Panc1 (cell line): ENCODE results near the gene C1orf210. TPM values are rescaled to one million over a fixed set of nuclear protein-coding genes. Genes with fewer than 3 reads are reported as not detected.

Experiments used
- ATAC-seq: fragments of 200-7000 bp; cut with Tn5 transposase; 2 replicates; pipeline ENCODE4 v1.9.1; 2020; ENCODE audit warnings: mild to moderate bottlenecking, moderate library complexity
- BruUV-seq: library from RNA; stranded (reverse); fragments of 400-500 nt; replicated peaks from 2 replicates; lab custom pipeline; 2021; lab: Mats Ljungman, UMichigan
- CTCF ChIA-PET: fragments of 300-600 bp; sonication (Branson Sonifier 250); formaldehyde crosslinking; loops from one replicate; lab custom pipeline; 2022; ENCODE audit warnings: antibody characterized with exemption; lab: Charles Lee
- POLR2A ChIA-PET: fragments of 300-600 bp; sonication (Branson Sonifier 250); formaldehyde crosslinking; loops from one replicate; lab custom pipeline; 2022; ENCODE audit warnings: antibody characterized with exemption; lab: Charles Lee
- DNase-seq: peaks from one replicate; pipeline ENCODE4 v3.0.0-alpha.2; 2010; ENCODE audit warnings: low read depth, low spot score
- H3K27ac ChIP-seq: 2 replicates; pipeline ENCODE4 v1.5.1; 2011; ENCODE audit warnings: mild to moderate bottlenecking, low read length, inconsistent platforms
- H3K27me3 ChIP-seq: fragments of 200-500 bp; sonication (Bioruptor generic); 2 replicates; pipeline ENCODE4 v1.6.0; 2014; ENCODE audit warnings: low read length, inconsistent platforms; ENCODE audit not compliant: control insufficient read depth, insufficient read depth
- H3K36me3 ChIP-seq: fragments of 200-500 bp; sonication (Bioruptor generic); 2 replicates; pipeline ENCODE4 v1.5.1; 2014; ENCODE audit warnings: inconsistent platforms, mild to moderate bottlenecking, low read length, moderate library complexity; ENCODE audit not compliant: control insufficient read depth, insufficient read depth
- H3K4me1 ChIP-seq: 2 replicates; pipeline ENCODE4 v1.5.1; 2011; ENCODE audit warnings: inconsistent platforms, mild to moderate bottlenecking, low read length, moderate library complexity; ENCODE audit not compliant: control insufficient read depth, insufficient read depth
- H3K4me3 ChIP-seq, 2 experiments: 2 replicates each; pipeline ENCODE4 v1.5.1; 2011 to 2012; ENCODE audit warnings: low read depth in 2 of 2, low read length in 2 of 2, mild to moderate bottlenecking in 2 of 2, inconsistent platforms in 1 of 2, moderate library complexity in 1 of 2
- H3K9me3 ChIP-seq: fragments of 200-500 bp; sonication (Bioruptor generic); 2 replicates; pipeline ENCODE4 v1.5.1; 2014; ENCODE audit warnings: low read depth, mild to moderate bottlenecking, inconsistent platforms, low read length, moderate library complexity; ENCODE audit not compliant: control insufficient read depth, insufficient read depth
- CTCF ChIP-seq: fragments of 450-650 bp; IDR thresholded peaks from 2 replicates; pipeline ENCODE4 v1.5.1; 2017; ENCODE audit warnings: mild to moderate bottlenecking
- POLR2AphosphoS5 ChIP-seq: IDR thresholded peaks from 2 replicates; pipeline ENCODE4 v1.6.1; 2012; ENCODE audit warnings: mild to moderate bottlenecking, low read depth, low read length, moderate library complexity
- REST ChIP-seq, 2 experiments: IDR thresholded peaks; 2 replicates each; pipeline ENCODE4 v1.6.1; 2011 to 2012; ENCODE audit warnings: low read depth in 2 of 2, control low read depth in 1 of 2, low read length in 1 of 2, mild to moderate bottlenecking in 1 of 2, moderate library complexity in 1 of 2; ENCODE audit not compliant: insufficient read depth in 1 of 2
- SIN3A ChIP-seq: IDR thresholded peaks from 2 replicates; pipeline ENCODE4 v1.6.1; 2012; ENCODE audit warnings: low read depth, mild to moderate bottlenecking, low read length, moderate library complexity, borderline replicate concordance; ENCODE audit not compliant: insufficient read depth
- TCF7L2 ChIP-seq: IDR thresholded peaks from 2 replicates; pipeline ENCODE4 v1.6.1; 2011; ENCODE audit warnings: mild to moderate bottlenecking, low read depth, low read length, inconsistent platforms
- in situ Hi-C: cut with HindIII; loops from 2 replicates; pipeline ENCODE4 v1.10.0; 2016; ENCODE audit warnings: low sequenced_read_pairs, low pct_unique_long_range_greater_than_20kb
- intact Hi-C: fragments of 100-400 bp; cut with micrococcal nuclease; formaldehyde crosslinking; loops from one replicate; pipeline ENCODE4 v1.10.0; 2022; ENCODE audit not compliant: unreplicated experiment
- total RNA-seq: library from RNA; stranded (reverse); gene quantifications from one replicate; pipeline ENCODE4 v1.2.1, GENCODE V29; 2021; ENCODE audit not compliant: unreplicated experiment

The C1orf210 gene
- total RNA-seq, 1 experiment from 2014 or later: not detected

- no peak for TF ChIP-seq SIN3A
- no peak for TF ChIP-seq REST (IDR thresholded peaks at IDR 0.05; ENCODE audit: insufficient read depth in 1 of 2, low read depth in 2 of 2, low read length in 1 of 2)
- TF ChIP-seq CTCF: no peak
- TF ChIP-seq TCF7L2: no peak
- no peak for TF ChIP-seq POLR2AphosphoS5
- ChIA-PET CTCF (no interaction called here), POLR2A (no interaction called here)
- Histone ChIP-seq H3K27ac (no peak within 1 kb of the TSS), H3K27me3 (no peaks in the 10 kb centered on the region), H3K9me3 (no peaks in the 10 kb centered on the region), H3K4me3 (no peak within 1 kb of the TSS), H3K4me1 (no peaks in the 10 kb centered on the region), H3K36me3 (no peaks in the 10 kb centered on the region)
- BruUV-seq: no TSS peak
- no peak for DNase-seq
- in situ Hi-C loops: no loop called here
- no peak for ATAC-seq
- intact Hi-C loops: no loop called here
Observed at GRCh38 chr1:43300378-43301094, 15.2 kb upstream of the C1orf210 start, which contains the start of gene TIE1. TSS of gene TIE1 (plus strand) at chr1:43300982. CDS start at chr1:43301072, 90 bp downstream.

GRCh38 chr1:43299101-43299500 is 13.7 kb upstream of the C1orf210 start:
- H3K4me3 ChIP-seq: no peak overlapping the region
- no peak overlapping the region for H3K27ac ChIP-seq
- H3K36me3 ChIP-seq: no peaks in the 10 kb centered on the region
- in situ Hi-C loops (no loop called here), intact Hi-C loops (no loop called here)
- no peaks in the 10 kb centered on the region for H3K9me3 ChIP-seq
- ChIA-PET CTCF (no interaction called here), POLR2A (no interaction called here)
- no peak for TF ChIP-seq CTCF
- no peak for TF ChIP-seq SIN3A
- no peak for TF ChIP-seq POLR2AphosphoS5
- TF ChIP-seq TCF7L2: no peak
- TF ChIP-seq REST (IDR thresholded peaks at IDR 0.05; ENCODE audit: insufficient read depth in 1 of 2, low read depth in 2 of 2, low read length in 1 of 2): no peak
- DNase-seq: no peak
- no peaks in the 10 kb centered on the region for H3K4me1 ChIP-seq
- BruUV-seq: no TSS peak
- no peaks in the 10 kb centered on the region for H3K27me3 ChIP-seq
- ATAC-seq: no peak
